HCT116 (cell line): ENCODE data around the gene DPP6.

Experiments used
- CTCF ChIP-seq, 3 experiments: fragments of 200-600 bp in 1 of 3; sonication (generic) in 1 of 3; IDR thresholded peaks in 2 of 3; conservative IDR thresholded peaks in 1 of 3; 2 replicates each; pipeline ENCODE4 v1.5.1; 2012 to 2017; ENCODE audit warnings: low read depth in 2 of 3, low read length in 2 of 3, antibody characterized with exemption in 1 of 3, borderline replicate concordance in 1 of 3, control low read depth in 1 of 3, mild to moderate bottlenecking in 1 of 3, mixed read lengths in 1 of 3, mixed run types in 1 of 3, moderate library complexity in 1 of 3; ENCODE audit not compliant: insufficient read depth in 1 of 3
- JUND ChIP-seq: IDR thresholded peaks from 2 replicates; pipeline ENCODE4 v1.6.1; 2012
- POLR2A ChIP-seq: IDR thresholded peaks from 2 replicates; pipeline ENCODE4 v1.7.0; 2011; ENCODE audit warnings: borderline replicate concordance; ENCODE audit not compliant: insufficient read depth, insufficient read length; ENCODE audit errors: extremely low read depth
- POLR2AphosphoS5 ChIP-seq: IDR thresholded peaks from 2 replicates; pipeline ENCODE4 v1.6.1; 2011; ENCODE audit warnings: mild to moderate bottlenecking, low read depth, low read length, moderate library complexity
- RAD21 ChIP-seq: IDR thresholded peaks from 2 replicates; pipeline ENCODE4 v1.6.1; 2012; ENCODE audit warnings: low read depth, mild to moderate bottlenecking
- REST ChIP-seq: IDR thresholded peaks from 2 replicates; pipeline ENCODE4 v1.6.1; 2012; ENCODE audit warnings: low read depth

- TF ChIP-seq POLR2A (no peak), RAD21 (no peak), CTCF (IDR thresholded peaks at IDR 0.05 in 2 of 3, conservative IDR thresholded peaks at IDR 0.05 in 1 of 3; ENCODE audit: borderline replicate concordance in 1 of 3, insufficient read depth in 1 of 3, low read depth in 2 of 3, low read length in 2 of 3) (no peak), JUND (no peak), POLR2AphosphoS5 (no peak), REST (no peak)
These were observed 819.3 kb downstream of the DPP6 start for GRCh38 chr7:154871507-154871906.
